Activated naive CD4-positive, alpha-beta T cell treated with anti-CD3 and anti-CD28 coated beads, Interleukin-2, amount 50 U/mL, for 16 hours (primary cell): ENCODE data around the gene RPL37.
"Not testable (repeated sequence)": the region's sequence is repeated elsewhere in the genome, so short reads cannot be mapped to it uniquely, and the experiment has no call there.

Experiments
- DNase-seq: peaks from one replicate; pipeline ENCODE4 v3.0.0-alpha.2; 2020

RPL37 gene

GRCh38 chr5:40833712-40834229 lies 1.3 kb downstream of the RPL37 start:
- no peak for DNase-seq

DNA sequence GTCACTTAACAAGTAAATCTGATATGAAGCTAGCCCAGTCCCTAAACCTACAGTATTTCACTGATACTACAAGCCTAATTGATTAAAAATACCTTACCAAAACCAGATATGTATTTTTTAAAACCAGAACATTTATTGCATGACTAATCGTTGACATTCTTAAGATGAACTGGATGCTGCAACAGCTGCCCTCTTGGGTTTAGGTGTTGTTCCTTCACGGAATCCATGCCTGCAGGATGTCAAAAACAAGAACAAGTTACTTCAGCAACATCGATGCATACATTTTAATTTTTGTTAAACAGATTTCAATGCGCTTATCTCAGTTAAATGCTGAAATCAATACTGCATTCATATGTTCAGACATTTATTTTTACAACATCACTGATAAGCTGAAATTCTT lies 2.7 kb downstream of the RPL37 start:
- no peak for DNase-seq

GRCh38 chr5:40831346-40832210 lies 3.4 kb downstream of the RPL37 start:
- DNase-seq: peak; percentile 40

- no peak for DNase-seq
Measured at GRCh38 chr5:40829748-40830533, 5.1 kb downstream of the RPL37 start.

DNA sequence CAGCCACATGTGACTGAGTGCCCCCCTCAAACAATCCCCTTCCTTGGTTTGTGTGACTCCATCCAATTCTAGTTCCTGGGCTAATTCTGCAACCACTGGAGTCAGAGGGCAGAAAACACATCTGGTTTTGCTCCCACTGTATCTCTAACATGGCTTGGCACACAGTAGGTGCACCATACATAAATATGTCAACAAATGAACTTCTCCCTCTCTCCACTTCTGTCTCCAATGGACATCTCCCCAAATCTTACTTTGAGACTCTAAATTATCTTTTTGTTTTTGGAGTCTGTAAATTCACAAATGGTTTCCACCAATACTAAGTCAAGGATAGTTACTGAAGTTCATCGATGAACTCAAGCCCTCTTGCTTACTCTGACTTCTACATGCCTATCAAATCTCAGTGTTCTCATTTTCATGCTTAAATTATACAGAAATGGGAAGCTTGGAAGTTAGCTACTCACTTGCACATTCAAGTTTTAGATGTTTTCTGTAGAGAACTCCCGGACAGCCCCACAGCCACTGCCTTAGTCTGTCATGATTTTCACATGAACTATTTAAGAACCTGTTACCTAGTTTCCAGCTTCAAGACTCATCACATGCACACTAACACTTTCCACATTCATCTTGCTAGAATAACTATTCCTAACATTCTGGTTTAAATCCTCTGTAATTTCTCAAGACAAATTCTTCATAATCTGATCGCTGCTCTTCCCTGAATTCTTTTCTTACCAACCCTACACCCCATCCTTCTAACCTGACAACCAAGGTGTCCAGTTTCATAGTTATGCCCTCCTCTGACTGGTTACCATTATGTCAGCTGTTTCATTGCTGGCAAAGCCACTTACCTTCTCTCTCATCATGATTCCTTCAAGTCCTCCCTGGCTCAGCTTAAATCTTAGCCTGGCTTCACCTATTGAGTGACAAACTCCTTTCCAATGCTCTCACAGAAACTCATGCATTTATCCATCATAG lies 6.0 kb downstream of the RPL37 start:
- no peak for DNase-seq

GRCh38 chr5:40828021-40828631 lies 6.9 kb downstream of the RPL37 start:
- DNase-seq: no peak

- DNase-seq: no peak
Measured at GRCh38 chr5:40827188-40827977, 7.6 kb downstream of the RPL37 start.

GRCh38 chr5:40826489-40827187 lies 8.4 kb downstream of the RPL37 start:
- DNase-seq: no peak

DNA sequence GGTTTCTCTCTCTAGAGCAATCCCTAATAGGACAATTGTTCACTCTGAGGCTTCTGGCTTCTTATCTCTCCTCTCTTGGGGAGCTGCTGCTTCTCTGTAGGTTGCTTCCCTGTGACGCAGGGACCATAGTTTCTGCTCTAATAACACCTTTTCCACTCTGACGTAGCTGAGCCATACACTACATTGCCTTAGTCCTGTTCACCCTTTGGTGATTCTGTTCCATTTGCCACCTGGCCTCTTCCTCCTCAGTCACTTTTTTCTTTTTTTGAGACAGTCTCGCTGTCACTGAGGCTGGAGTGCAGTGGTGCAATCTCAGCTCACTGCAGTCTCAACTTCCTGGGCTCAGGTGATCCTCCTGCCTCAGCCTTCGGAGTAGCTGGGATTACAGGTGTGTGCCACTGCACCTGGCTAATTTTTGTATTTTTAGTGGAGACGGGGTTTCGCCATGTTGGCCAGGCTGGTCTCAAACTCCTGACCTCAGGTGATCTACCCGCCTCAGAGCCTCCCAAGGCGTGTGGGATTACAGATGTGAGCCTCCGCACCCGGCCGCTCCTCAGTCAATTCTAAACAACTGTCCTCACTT lies 9.5 kb downstream of the RPL37 start:
- DNase-seq: not testable (repeated sequence)

- no peak for DNase-seq
Measured at GRCh38 chr5:40823459-40823858, 11.6 kb downstream of the RPL37 start.

- no peak for DNase-seq
Measured at GRCh38 chr5:40813698-40814281, 21.2 kb downstream of the RPL37 start.

DNA sequence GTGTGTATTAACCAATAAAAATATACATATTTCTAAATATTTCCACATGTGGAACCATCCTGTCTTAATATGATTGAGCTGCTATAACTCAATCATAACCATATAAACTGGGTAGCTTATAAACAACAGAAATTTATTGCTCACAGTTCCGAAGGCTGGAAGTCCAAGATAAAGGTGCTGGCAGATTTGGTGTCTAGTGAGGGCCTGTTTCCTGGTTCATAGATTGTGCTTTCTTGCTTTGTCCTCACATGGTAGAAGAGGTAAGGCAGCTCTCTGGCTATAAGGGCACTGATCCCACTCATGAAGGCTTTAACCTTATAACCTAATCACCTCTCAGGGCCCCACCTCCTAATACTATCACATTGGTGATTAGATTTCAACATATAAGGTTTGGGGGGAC lies 22.9 kb downstream of the RPL37 start:
- no peak for DNase-seq

DNA sequence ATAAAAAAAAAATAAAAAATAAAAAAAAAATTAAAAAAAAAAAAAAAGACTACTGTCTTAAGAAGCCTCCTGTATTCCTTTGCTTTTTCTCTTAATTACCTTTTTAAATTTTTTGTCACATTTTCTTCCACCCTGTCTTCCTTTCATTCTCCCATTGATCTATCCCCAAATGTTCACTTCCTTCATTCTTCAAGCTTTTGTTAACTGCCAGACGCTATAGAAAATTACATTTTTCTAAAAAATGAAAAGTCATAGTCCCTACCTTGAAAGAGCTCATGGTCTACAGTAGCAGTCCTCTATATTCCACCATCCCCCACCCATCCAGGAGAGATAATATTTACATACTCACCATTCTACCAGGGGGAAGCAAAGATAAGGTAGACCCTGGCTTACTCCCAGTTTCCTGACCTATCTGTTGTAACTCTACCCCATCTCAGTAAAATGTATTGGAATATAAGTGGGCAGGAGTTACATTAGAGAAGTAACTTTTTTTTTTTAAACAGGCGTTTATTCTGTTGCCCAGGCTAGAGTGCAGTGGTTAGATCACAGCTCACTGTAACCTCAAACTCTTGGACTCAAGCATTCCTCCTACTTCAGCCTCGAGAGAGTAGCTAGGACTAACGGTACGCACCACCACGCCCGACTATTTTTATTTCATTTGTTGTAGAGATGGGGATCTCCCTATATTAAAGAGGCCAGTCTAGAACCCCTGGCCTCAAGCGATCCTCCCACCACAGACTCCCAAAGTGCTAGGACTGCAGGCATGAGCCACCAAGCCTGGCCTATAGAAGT lies 33.1 kb downstream of the RPL37 start:
- no peak for DNase-seq

- DNase-seq: no peak
Measured at GRCh38 chr5:40799258-40799657, 35.8 kb downstream of the RPL37 start.

GRCh38 chr5:40798801-40799210 lies 36.2 kb downstream of the RPL37 start:
- no peak for DNase-seq

DNA sequence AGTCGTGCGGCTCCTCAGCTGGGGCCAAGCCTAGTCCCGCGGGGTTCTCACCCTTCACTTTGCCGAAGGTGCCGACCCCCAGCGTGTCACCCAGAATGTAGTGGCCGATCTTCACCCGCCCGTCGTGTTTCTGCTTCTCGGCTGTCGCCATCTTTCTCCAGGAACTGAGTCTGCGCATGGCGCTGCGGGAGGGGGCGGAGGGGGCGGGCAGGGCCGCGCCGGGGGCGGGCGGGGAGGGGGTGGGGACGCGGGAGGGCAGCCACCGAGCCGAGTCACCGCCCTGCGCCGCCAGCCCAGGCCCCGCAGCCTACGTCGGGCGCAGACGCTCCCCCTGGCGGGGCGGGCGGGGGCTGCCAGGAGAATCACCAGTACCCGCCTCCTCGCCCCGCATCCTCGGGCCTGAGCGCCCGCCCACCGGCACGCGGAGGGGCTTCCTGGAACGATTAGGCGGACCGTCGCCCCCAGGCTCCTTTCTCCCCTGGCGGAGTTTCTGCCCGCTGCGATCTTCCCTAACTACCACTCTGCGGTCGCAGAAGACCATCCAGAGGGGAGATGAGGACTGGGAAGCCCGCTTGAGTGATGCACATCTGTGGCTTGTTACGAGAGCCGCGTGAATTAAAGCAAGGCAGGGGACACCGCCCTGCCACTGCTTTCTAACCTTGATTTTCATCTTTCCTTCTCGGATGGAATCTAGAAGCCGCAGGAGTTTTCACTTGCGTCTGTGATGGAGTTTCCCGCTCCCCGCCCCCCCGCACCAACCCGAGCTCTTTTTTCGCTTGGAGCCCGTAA lies 36.8 kb downstream of the RPL37 start, which contains the start of gene PRKAA1:
PRKAA1 (minus strand) TSS at position 363 of the 789 bp plus-strand sequence; CDS start at position 178, 185 bp downstream.
- DNase-seq: peak; percentile 91

DNA sequence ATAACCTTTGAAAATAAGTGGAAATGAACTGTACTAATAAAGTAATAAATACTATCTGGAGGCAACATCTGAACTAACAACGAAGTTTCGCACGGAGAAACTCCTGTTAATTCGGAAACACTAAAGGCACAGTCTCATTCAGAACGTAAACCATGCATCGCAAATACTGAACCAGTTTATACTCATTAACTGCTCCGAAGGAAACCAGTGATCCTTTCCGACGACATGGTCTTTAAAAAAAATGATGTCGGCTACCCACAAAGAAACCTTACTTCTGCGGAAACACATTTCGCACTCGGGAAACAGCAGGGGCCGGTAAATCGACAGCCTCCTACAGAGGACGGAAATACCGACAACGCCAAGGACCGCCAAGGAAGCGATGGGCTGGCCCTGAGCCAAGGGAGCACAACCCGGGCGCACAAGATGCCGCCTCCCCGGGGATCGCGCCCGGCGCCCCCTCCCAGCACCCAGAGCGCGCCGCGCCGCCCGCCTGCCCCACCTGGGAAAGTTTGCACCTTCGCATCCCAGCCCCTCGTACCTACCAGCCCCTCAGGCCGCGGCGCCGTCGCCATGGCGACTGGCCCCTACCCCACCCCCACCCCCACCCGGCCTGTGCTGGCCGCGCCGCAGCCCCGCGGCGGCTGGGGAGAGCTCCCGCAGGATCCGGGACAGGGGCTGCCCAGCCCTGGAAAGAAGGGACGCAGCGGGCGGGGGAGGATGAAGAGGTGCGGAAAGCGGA lies 37.6 kb downstream of the RPL37 start:
- DNase-seq: peak; percentile 70
